NK-92 (cell line): ENCODE results near the gene BRD1.
"Not testable (repeated sequence)": the region's sequence is repeated elsewhere in the genome, so short reads cannot be mapped to it uniquely, and the experiment has no call there.

Experiments used
- DNase-seq: peaks from one replicate; lab custom pipeline; 2025; ENCODE audit not compliant: unreplicated experiment; lab: John Stamatoyannopoulos, UW

Gene BRD1

DNA sequence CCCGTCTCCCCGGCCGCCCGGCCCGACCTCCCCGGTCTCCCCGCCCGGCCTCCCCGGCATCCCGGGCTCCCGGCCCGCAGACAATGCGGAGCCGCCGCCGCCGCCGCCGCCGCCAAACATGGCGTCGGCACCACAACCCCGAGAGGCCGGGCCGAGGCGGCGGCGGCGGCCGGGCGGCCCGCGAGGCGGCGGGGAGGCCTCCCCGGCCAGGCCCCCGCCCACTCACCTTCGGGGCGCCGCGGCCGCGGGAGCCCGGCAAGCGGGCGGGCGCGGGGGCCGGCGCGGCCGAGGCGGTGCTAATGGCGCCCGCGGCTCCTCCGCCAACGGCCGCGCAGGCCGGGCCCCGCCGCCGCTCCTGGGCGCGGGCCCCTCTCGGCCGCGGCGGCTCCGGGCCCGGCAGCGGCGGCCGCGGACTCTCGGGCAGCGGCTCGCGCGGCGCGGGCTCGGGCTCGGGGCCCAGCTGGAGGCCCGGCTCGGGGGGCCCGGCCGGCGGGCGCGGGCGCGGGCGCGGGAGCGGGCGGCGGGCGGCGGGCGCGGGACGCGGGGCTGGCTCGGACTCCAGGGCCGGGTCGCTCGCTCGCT is 311 bp downstream of the BRD1 start:
- no peak for DNase-seq

DNA sequence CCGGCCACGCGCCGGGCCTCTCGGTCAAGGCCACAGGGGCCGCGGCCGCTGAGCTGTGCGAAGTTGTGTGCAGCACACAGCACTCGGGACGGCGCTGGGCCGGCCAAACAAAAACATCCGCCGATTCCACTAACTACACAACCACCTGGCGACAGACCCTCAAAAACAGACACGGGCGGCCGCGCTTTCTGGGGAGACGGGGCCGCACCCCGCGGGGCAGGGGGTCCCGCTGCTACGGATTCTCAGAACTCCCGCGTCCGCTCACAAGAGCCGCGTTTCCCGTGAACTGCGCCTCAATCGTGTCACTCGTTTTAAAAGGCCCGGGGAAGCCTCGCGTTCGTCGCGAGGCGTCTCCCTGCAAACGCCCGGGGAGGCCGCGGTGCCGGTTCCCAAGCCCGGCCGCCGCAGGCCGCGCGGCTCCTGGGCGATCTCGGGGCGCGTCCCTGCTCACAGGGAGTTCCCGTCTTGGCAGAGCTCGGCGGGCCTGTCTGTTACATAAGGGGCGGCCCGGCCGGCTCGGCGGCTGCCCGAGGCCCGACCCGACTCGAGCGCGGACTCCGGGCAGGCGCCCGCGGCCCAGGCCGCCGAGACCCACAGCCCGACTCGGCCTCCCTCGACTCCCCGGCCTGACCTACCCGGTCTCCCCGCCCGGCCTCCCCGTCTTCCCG is 936 bp downstream of the BRD1 start:
- DNase-seq = no peak

DNA sequence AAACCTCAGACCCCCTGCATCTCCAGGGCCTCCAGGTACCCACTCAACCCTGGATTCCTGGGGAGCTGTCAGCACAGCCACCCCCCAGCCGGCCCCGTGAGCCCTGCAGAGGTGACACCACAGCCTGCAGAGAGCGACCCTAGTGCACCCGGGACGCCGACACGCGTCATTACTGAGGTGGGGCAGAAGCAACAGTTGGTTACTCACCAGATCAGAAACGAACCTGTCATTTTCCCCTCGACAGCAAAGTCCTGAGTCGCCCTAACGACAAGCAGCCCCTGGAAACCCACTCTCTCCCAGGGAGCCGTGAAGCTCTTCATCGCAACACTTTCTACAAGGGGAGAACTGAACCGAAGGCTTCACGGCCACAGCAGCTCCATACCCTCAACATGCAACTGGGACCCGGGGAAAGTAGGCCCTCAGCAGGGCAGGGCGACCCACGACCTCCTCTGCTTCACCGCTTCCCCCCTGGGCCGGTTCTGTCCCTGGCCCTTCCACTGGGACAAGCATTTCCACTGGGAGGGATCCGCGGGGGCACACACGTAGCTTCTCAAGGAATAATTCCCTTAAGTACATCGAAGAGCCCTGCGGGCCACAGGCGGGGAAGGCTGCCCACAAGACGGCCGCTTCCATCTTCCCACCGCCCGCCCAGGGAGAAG is 1.6 kb downstream of the BRD1 start:
- no peak for DNase-seq

DNA sequence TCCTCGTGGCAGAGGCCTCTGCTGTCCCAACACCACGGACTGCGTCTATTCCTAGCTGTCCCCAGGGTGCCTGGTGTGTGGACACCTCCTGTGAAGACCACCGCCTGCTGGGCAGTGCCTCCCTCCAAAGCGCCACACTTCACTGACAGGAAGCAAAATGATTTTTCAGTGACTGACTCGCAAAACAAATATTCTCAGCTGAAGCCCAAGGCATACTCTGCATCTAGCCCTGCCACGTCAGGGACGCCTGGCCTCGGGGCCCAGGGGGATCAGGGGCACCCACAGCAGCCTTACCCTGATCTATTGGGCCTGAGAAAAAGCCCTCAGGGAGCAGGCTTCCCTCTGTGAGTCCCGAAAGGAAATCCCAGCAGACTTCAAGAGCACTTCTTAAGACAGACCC is 2.2 kb downstream of the BRD1 start:
- DNase-seq = no peak

DNA sequence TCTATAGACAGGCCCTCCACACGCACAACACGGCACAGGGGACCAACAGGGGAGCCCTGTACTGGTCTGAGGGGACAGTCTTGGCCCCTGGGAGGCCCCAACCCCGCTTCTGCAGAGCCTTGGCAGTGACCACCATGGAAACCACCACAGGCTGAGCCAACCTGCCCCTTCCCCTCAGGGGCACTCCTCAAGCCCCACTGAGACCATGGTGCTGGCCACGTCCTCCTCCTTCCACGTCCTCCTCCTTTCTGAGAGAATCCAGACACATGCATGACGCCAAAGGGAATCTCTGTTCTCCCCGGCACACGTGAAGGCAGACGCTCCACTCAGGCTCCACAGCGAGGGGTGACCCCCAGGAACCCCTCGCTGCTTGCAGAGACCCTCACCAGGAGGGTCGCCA is 2.7 kb downstream of the BRD1 start:
- no peak for DNase-seq

DNA sequence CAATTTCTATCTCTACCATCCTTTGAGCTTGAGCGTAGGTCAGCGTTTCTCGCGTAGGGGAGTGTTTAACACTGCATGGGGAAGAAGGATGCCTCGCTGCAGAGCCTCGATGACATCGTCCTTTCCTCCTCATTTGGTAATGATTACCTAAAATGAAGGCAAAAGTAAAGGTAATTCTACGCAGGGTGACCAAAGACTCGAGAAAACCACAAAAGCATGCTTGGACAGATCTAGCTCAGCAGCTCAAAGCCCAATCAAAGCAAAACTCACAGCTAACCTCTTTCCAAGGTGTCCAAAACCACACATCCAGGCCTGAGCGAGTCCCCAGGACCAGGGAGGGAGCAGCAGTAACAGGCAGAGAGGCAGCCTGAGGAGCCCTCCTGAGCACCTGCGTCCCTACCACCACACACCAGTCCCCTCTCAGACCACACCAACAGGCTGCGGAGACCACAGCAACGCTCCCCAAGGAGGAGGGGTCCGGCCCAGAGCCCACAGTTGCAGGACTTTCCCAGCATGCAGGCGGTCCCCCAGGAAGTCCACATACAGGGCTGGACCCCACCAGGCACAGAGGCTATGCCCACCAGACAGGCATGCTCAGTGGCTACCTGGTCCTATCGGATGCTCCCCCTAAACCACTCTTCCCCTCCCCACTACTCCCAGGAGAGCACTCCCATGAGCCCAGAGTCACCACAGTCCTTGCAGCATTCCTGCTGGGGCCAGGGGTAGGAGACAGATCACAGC is 3.3 kb downstream of the BRD1 start:
- no peak for DNase-seq

DNA sequence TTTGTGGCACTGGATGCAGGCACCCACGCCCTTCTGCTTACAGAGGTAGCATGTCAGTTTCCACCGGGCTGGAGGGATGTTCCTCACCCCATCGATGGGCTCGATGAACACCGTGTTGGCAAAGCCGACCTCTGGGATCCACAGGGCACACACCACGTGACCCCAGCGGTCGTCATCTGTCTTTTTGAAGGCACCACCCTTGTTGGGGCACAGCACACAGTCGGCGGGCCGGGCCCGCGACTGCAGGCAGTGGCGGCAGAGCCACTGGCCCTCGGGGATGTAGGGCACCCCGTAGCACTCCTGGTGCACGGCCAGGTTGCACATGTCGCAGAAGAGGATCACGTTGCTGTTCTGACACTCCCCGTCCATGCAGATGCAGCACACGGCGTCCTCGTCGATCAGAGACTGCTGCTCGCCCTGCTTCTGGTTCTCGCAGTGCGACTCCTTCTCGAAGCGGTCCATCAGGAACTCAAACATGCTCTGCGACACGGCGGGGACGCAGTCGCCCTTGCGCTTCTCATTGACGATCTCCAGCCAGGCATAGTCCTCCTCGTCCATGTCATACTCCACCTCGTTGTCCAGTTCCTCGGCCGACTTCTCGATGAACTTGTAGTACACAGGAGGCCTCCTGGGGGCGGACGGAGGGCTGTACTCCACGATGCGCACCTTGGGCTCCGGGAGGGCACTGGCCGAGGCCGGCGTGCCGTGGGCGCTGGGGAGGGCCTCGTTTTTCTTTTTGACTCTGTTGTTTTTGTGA is 4.2 kb downstream of the BRD1 start:
- DNase-seq = no peak

DNA sequence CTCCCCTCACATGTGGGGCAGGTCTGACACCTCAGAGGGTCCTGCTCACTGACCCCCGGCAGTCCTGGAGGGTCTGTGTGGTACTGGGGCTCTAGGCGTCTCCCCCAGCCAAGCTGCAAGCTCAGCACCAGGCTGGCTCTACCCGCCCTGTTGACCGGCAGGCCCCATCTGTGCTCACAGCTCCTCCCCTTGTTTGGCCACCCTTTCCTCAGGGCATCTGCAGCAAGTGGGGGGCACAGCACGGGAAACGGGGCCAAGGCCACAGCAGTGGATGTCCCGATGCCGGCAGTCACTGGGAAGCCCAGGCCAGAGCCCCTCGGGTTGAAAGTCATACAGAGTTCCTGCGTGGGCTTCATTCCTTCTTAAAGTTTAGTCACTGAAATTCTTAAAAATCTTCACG is 5.9 kb downstream of the BRD1 start:
- DNase-seq = not testable (repeated sequence)

DNA sequence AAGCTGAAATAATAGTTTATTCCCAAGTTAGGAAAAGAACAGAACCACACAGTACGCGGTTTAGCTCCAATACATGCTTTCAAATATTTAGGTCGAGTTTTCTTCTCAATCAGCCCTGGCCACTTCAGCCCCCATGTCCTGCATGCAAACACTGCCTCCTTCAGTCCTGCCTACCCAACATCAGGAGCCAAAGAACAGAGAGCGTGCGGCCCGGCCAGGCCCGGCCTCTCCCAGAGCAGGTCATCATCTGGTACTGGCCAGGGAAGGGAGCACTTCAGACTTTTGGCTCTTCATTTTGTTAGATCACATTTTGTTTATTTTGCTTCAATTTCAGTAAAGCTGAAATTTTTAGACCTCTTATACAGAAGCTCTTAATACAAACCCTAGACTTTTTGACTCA is 6.7 kb downstream of the BRD1 start:
- DNase-seq = no peak

DNA sequence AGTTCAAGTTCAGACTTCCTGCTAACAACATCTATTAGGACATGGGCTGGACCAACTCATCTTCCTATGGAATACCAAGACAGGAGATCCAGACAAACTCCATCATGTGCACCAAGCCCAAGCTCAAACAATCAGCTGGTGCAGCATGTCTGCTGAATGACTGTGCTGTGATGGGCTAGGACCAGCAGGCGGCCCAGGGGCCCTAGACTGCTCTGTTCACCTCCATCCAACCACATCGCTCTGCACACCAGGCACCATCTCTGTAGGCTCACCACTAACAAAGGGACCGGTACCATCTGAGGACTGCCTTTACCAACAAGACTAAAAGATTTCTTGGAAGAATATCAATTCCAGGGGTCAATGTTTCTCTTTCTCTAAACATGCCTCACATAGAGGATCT is 10.3 kb downstream of the BRD1 start:
- no peak for DNase-seq

DNA sequence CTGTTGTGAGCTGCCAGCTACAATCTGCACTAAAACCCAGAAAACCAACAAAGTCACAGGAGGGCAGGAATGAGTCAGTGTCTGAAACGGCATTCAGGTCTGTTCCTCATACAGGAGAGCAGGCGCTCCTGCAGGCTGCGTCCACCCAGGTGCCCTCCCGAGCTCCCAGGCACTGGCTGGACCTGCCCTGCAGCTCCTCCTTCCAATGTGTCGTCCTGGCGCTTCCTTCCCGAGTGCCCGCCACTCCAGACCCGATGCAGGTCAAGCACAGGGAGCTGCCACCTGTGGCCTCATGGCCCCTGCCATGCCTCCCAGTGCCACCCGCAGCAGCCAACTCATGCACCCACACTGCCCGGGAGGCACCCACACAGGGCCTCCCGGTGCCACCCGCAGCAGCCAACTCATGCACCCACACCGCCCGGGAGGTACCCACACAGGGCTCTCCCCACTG is 12.0 kb downstream of the BRD1 start:
- no peak for DNase-seq

DNA sequence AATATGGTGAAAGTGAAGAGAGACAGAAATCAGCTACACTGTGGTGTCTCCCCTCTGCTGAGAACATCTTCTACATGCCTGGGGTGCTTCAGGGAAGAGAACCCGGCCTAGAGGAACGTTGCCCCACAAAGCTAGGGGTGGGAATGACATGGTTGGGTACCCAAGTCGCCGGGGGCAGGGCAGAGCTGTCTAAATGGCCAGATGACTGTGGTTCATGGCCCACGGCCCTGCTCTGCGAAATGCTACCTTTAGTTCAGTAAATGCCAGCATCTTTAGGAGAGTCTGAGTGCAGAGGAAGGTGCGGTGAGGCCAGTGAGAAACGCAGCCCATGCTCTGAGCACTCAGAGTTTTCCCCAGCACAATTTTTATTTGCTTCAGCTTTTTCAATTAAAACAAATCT is 12.8 kb downstream of the BRD1 start:
- DNase-seq = no peak

DNA sequence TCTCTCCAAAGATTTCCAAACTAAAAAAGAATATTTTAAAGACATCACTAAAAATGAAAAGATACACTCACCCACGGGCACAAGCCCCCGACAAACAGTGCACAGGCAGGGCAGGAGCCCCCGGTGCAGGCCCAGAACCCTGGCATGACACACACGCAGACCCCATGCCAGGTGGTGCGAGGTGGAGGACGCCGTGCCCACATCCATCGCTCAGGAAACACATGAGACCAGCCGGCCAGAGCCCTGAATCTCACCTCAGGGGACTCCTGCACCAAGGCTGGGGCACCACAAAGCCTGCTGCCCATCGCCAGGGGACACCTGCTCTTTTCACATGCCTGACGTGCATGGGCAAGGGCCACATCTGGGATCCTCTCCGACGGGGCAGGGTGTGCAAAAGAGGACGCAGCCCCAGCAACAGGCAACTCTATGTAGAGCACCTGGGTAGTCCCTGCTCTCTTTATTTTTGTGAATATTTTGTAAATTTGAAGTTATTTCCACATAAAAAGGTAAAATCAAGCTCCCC is 13.4 kb downstream of the BRD1 start:
- DNase-seq = no peak

DNA sequence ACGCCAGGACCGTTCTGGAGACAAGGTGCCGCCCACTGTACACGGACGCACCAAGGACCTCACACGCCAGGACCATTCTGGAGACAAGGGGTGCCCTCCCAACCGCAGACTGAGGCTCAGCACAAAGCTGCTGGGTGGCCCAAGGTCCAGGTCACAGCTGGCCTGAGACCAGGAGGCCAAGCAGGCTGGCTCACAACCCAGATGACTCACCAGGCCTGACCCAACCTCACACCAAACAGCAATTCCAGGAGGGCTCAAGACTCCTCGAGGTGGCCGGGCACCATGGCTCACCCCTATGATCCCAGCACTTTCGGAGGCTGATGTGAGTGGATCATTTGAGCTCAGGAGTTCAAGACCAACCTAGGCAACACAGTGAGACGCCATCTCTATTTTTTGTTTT is 14.8 kb downstream of the BRD1 start:
- DNase-seq = no peak

DNA sequence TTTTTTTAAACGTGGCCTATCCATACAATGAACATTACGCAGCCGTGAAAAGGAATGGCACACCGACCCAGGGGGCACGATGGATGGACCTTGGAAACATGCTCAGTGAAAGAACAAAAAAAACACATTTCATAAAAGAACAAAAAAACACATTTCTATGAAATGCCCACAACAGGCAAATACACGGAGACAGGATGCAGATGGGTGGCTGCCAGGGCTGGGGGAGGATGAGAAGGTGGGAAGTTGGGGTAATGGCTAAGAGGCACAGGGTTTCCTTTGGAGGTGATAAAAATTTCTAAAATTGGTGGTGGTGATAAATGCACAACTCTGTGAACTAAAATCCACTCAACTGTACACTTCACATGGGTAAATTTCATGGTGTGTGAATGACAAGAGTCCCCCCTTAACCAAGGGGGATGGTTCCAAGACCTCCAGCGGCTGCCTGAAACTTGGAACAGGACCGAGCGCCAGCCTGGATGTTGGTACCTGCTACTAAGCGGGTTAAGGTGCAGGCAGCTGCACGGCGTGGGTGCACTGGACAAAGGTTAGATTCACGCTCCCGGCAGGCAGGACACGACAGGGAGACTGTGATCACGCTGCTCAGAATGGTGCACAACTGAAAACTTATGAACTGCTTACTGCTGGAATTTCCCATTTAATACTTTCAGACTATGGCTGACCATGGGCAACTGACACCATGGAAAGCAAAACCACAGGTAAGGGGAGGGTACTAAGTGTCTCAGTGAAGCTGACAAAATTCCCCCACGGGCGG is 16.5 kb downstream of the BRD1 start:
- DNase-seq = no peak

DNA sequence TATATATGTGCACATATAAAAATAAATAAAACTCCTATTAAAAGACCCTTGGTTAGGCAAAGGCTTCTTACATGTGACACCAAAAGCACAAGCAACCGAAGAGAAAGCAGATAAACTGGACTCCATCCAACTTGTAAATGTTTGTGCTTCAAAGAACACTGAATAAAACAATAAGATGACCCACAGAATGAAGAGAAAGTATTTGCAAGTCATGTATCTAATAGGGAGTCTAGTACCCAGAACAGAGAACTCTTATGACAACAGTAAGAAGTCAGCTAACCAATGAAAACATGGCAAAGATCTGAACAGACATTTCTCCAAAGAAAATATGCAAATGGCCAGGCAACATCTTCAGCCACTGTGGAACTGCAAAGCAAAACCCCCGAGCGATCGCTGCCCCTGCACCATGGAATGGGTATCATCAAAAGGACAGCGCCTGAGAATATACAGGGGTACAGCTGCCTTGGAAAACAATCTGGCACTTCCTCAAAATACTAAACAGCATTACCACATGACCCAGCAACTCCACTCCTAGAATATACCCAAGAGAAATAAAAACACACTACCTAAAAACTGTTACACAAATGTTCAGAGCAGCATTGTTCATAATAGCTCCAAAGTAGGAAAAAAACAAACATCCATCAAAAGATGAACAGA is 17.2 kb downstream of the BRD1 start:
- no peak for DNase-seq

DNA sequence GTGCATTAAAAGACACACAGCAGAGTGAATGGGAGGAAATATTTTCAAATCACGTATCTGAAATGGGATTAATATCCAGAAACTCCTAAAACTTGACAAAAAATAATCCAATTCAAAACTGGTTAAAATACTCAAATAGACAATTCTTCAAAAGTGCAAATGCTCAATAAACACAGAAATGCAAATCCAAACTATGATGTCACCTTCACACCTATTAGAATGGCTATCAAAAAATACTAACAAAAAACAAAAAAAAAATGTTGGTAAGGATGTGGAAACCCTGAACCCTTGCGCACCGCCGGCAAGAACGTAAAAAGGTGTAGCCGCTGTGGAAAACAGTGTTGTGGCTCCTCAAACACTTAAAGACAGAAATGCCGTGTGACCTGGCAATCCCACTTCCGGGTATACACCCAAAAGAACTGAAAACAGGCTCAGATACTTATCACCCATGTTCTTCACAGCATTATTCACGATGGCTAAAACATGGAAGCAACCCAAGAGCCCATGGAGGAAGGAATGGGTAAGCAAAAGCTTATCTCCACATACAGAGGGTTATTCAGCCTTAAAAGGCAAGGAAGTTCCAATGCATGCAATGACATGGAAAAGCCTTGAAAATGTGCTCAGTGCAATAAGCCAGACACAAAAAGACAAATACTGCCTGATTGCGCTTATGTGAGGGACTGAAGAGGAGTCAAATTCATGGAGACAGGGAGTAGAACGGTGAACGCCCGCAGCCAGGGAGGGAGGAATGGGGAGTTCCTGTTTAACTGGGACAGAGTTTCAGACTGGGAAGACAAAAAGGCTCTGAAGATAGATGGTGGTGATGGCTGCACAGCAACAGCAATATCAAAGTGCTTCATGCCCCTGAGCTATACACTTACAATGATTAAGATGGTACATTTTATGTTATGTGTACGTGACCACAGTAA is 19.6 kb downstream of the BRD1 start:
- no peak for DNase-seq

DNA sequence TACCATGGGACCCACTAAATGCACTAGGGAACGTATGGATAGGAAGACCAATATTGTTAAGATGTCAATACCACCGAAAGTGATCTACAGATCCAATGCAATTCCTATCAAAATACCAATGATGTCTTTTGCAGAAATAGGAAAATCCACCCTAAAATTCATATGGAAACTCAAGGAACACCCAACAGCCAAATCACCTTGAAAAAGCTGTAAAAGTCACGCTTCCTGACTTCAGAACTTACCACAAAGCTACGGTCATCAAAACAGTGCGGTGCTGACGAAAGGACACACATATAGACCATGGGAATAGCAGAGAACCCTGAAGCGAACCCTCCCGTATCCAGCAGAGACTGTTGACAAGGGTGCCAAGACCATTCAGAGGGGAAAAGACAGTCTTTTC is 20.5 kb downstream of the BRD1 start:
- DNase-seq = no peak
